GM19240 (cell line): ENCODE results near the gene SLC4A5.
"Not testable (repeated sequence)": the region's sequence is repeated elsewhere in the genome, so short reads cannot be mapped to it uniquely, and the experiment has no call there.

Experiments
- DNase-seq: peaks from one replicate; pipeline ENCODE4 v3.0.0; 2011; ENCODE audit warnings: low spot score; ENCODE audit not compliant: insufficient read length

The SLC4A5 gene

GRCh38 chr2:74368499-74368898, 25.3 kb upstream of the SLC4A5 start:
- DNase-seq = no peak

GRCh38 chr2:74367789-74368188, 24.6 kb upstream of the SLC4A5 start:
- DNase-seq = no peak

GRCh38 chr2:74366036-74366435, 22.8 kb upstream of the SLC4A5 start:
- DNase-seq = no peak

GRCh38 chr2:74364533-74365505, 21.6 kb upstream of the SLC4A5 start:
- DNase-seq = no peak

- no peak for DNase-seq
These were observed 18.1 kb upstream of the SLC4A5 start for GRCh38 chr2:74361327-74361726.

GRCh38 chr2:74357627-74358026, 14.4 kb upstream of the SLC4A5 start:
- no peak for DNase-seq

- no peak for DNase-seq
These were observed 6.7 kb upstream of the SLC4A5 start for GRCh38 chr2:74349889-74350288.

GRCh38 chr2:74347742-74348141, 4.5 kb upstream of the SLC4A5 start:
- no peak for DNase-seq

GRCh38 chr2:74347303-74347702, 4.1 kb upstream of the SLC4A5 start:
- no peak for DNase-seq

- DNase-seq = no peak
These were observed 2.2 kb upstream of the SLC4A5 start for GRCh38 chr2:74345272-74345943.

- DNase-seq = not testable (repeated sequence)
These were observed 7.0 kb downstream of the SLC4A5 start for GRCh38 chr2:74336227-74336626.

GRCh38 chr2:74334931-74335333, 8.3 kb downstream of the SLC4A5 start:
- peak; percentile 38 for DNase-seq

GRCh38 chr2:74333896-74334586, 9.2 kb downstream of the SLC4A5 start:
- no peak for DNase-seq

- DNase-seq = no peak
These were observed 10.0 kb downstream of the SLC4A5 start for GRCh38 chr2:74333175-74333574.

- DNase-seq = no peak
These were observed 10.6 kb downstream of the SLC4A5 start for GRCh38 chr2:74332550-74333174.

GRCh38 chr2:74328573-74328972, 14.6 kb downstream of the SLC4A5 start:
- no peak for DNase-seq

- no peak for DNase-seq
These were observed 15.1 kb downstream of the SLC4A5 start for GRCh38 chr2:74328074-74328473.

GRCh38 chr2:74327627-74328026, 15.6 kb downstream of the SLC4A5 start:
- no peak for DNase-seq

- DNase-seq = no peak
These were observed 16.0 kb downstream of the SLC4A5 start for GRCh38 chr2:74327199-74327598.

GRCh38 chr2:74325815-74326214, 17.4 kb downstream of the SLC4A5 start:
- no peak for DNase-seq

GRCh38 chr2:74321737-74322136, 21.5 kb downstream of the SLC4A5 start:
- no peak for DNase-seq
